Fibroblast of upper back skin (primary cell): ENCODE data around the gene DIAPH1.

Source experiments
- DNase-seq: peaks from one replicate; pipeline ENCODE4 v3.0.0-alpha.2; 2013

Gene DIAPH1

GRCh38 chr5:141517312-141517711 is 101.5 kb downstream of the DIAPH1 start:
- no peak for DNase-seq

GRCh38 chr5:141516672-141517025 is 102.2 kb downstream of the DIAPH1 start:
- DNase-seq: no peak

GRCh38 chr5:141515946-141516671 is 102.7 kb downstream of the DIAPH1 start:
- peak; percentile 39 for DNase-seq

- DNase-seq: no peak
These were observed 103.7 kb downstream of the DIAPH1 start for GRCh38 chr5:141515141-141515540.

- DNase-seq: peak; percentile 90
These were observed 104.3 kb downstream of the DIAPH1 start for GRCh38 chr5:141514330-141515133.

- DNase-seq: peak; percentile 89
These were observed 105.0 kb downstream of the DIAPH1 start for GRCh38 chr5:141513627-141514329.

GRCh38 chr5:141512911-141513626 is 105.7 kb downstream of the DIAPH1 start:
- DNase-seq: peak; percentile 50

GRCh38 chr5:141512390-141512910 is 106.3 kb downstream of the DIAPH1 start:
- DNase-seq: peak; percentile 69

- DNase-seq: no peak
These were observed 107.0 kb downstream of the DIAPH1 start for GRCh38 chr5:141511771-141512325.

- DNase-seq: no peak
These were observed 107.8 kb downstream of the DIAPH1 start for GRCh38 chr5:141510850-141511601.

- DNase-seq: no peak
These were observed 108.6 kb downstream of the DIAPH1 start for GRCh38 chr5:141510160-141510559.

- DNase-seq: peak; percentile 99
These were observed 109.8 kb downstream of the DIAPH1 start for GRCh38 chr5:141508798-141509611.

- no peak for DNase-seq
These were observed 110.4 kb downstream of the DIAPH1 start for GRCh38 chr5:141508440-141508797.

GRCh38 chr5:141507387-141508091 is 111.3 kb downstream of the DIAPH1 start:
- peak; percentile 89 for DNase-seq

- DNase-seq: no peak
These were observed 112.2 kb downstream of the DIAPH1 start for GRCh38 chr5:141506381-141507155.

GRCh38 chr5:141504216-141504615 is 114.6 kb downstream of the DIAPH1 start:
- no peak for DNase-seq

- no peak for DNase-seq
These were observed 115.1 kb downstream of the DIAPH1 start for GRCh38 chr5:141503681-141504080.

- no peak for DNase-seq
These were observed 117.0 kb downstream of the DIAPH1 start for GRCh38 chr5:141501761-141502160.

- DNase-seq: peak; percentile 96
These were observed 122.8 kb downstream of the DIAPH1 start for GRCh38 chr5:141496038-141496437.
